GM12874 (cell line): Measurements from ENCODE around the gene NYNRIN.

Experiments
- CTCF ChIP-seq: IDR thresholded peaks from 2 replicates; pipeline ENCODE4 v1.5.1; 2011; ENCODE audit warnings: low read depth, mild to moderate bottlenecking, control low read depth, low read length, moderate library complexity; ENCODE audit not compliant: insufficient read depth

Gene NYNRIN

GRCh38 chr14:24398653-24399446, at the start of gene NYNRIN:
Gene NYNRIN (plus strand): TSS chr14:24399003. CDS start chr14:24399247, 244 bp downstream.
- TF ChIP-seq CTCF = no peak

GRCh38 chr14:24349742-24350141, 49.1 kb upstream of the NYNRIN start:
- no peak for TF ChIP-seq CTCF

GRCh38 chr14:24351517-24351916, 47.3 kb upstream of the NYNRIN start:
- no peak for TF ChIP-seq CTCF

GRCh38 chr14:24353559-24354481, 45.0 kb upstream of the NYNRIN start:
- TF ChIP-seq CTCF = no peak

GRCh38 chr14:24355009-24355408, 43.8 kb upstream of the NYNRIN start:
- no peak for TF ChIP-seq CTCF

- no peak for TF ChIP-seq CTCF
Measured at GRCh38 chr14:24356208-24356607, 42.6 kb upstream of the NYNRIN start.

GRCh38 chr14:24360281-24360680, 38.5 kb upstream of the NYNRIN start:
- no peak for TF ChIP-seq CTCF
